ENCODE results near the gene IVNS1ABP. TPM values are rescaled to one million over a fixed set of nuclear protein-coding genes. Genes with fewer than 3 reads are reported as not detected.

The IVNS1ABP gene
- total and polyA plus RNA-seq, 9 of the 15 experiments (the other 6 are each of a cell fraction or from before 2014, with no cell fraction given) = 30.6 to 126 (median 77.7) TPM

- TF ChIP-seq BRF2 (IDR thresholded peaks at IDR 0.05; ENCODE audit: borderline replicate concordance, insufficient read depth, insufficient read length) = no peak
- peak; percentile 78 for TF ChIP-seq NCOA4 (IDR thresholded peaks at IDR 0.05; ENCODE audit: partially characterized antibody)
- 0 out of 2 replicates have a peak, but pooled peaks have one; percentile 20 for TF ChIP-seq ZSCAN32 (CRISPR knock-in tag; IDR thresholded peaks at IDR 0.05)
- TF ChIP-seq NR2C1 (IDR thresholded peaks at IDR 0.05) = no peak
- TF ChIP-seq NR2C1 (tag; IDR thresholded peaks at IDR 0.05) = 0 out of 2 replicates have a peak, but pooled peaks have one; percentile 18
- no peak for TF ChIP-seq THAP12 (CRISPR knock-in tag; IDR thresholded peaks at IDR 0.05)
- peak; percentile 77; the same call in 1 of the 2 replicates for TF ChIP-seq EHMT2 (IDR thresholded peaks at IDR 0.05)
- peak; percentile 98 for TF ChIP-seq EP300 (IDR thresholded peaks at IDR 0.05; ENCODE audit: low read length)
- peak; percentile 90; the same call in 1 of the 2 replicates for TF ChIP-seq ARID3A (IDR thresholded peaks at IDR 0.05; ENCODE audit: borderline replicate concordance, low read depth, low read length)
- no peak for TF ChIP-seq CHD4 (IDR thresholded peaks at IDR 0.05; ENCODE audit: insufficient read depth, insufficient replicate concordance, low read depth, low read length, poor library complexity, severe bottlenecking)
- peak; percentile 59 to 80 for TF ChIP-seq FOXK2 (conservative IDR thresholded peaks at IDR 0.05 in 1 of 2, IDR thresholded peaks at IDR 0.05 in 1 of 2; ENCODE audit: low read depth in 2 of 2)
- TF ChIP-seq MED1 (CRISPR knock-in tag; IDR thresholded peaks at IDR 0.05; ENCODE audit: borderline replicate concordance) = no peak
- TF ChIP-seq TEAD4 (IDR thresholded peaks at IDR 0.05; ENCODE audit: low read length) = peak; percentile 99
- no peak for TF ChIP-seq TEAD4 (CRISPR knock-in tag; IDR thresholded peaks at IDR 0.05; ENCODE audit: borderline replicate concordance)
- TF ChIP-seq NEUROD1 (IDR thresholded peaks at IDR 0.05; ENCODE audit: borderline replicate concordance, low read depth, low read length, partially characterized antibody) = peak; percentile 76
- TF ChIP-seq SMARCA4 (IDR thresholded peaks at IDR 0.05) = peak; percentile 99
- peak; percentile 65 for TF ChIP-seq SMAD1 (IDR thresholded peaks at IDR 0.05; ENCODE audit: low read depth, low read length, partially characterized antibody)
- no peak for TF ChIP-seq ZFP1 (CRISPR knock-in tag; IDR thresholded peaks at IDR 0.05)
- peak; percentile 76 for TF ChIP-seq RBBP5 (IDR thresholded peaks at IDR 0.05; ENCODE audit: borderline replicate concordance, insufficient read depth, low read length, poor library complexity, severe bottlenecking)
- peak; percentile 88 for TF ChIP-seq ZKSCAN8 (CRISPR knock-in tag; IDR thresholded peaks at IDR 0.05)
- TF ChIP-seq CBX8 (IDR thresholded peaks at IDR 0.05; ENCODE audit: borderline replicate concordance, extremely low read depth, low read depth, low read length, poor library complexity, severe bottlenecking) = no peak
Measured at GRCh38 chr1:185284533-185285276, 32.3 kb downstream of the IVNS1ABP start (continued).
